Endothelial cell of umbilical vein (primary cell): ENCODE results near the gene DUS1L. TPM values are rescaled to one million over a fixed set of nuclear protein-coding genes. Genes with fewer than 3 reads are reported as not detected.

Experiments used
- BruUV-seq: library from RNA; stranded (reverse); fragments of 400-500 nt; replicated peaks from 2 replicates; lab custom pipeline; 2021; lab: Mats Ljungman, UMichigan
- CTCF ChIA-PET: fragments of 300-600, 350-600 bp; sonication (Branson Sonifier 250); formaldehyde crosslinking; loops from one replicate; lab custom pipeline; 2021; ENCODE audit warnings: antibody characterized with exemption, inconsistent platforms; lab: Charles Lee
- POLR2A ChIA-PET: fragments of 300-600, 350-600 bp; sonication (Branson Sonifier 250); formaldehyde crosslinking; loops from one replicate; lab custom pipeline; 2021; ENCODE audit warnings: antibody characterized with exemption, inconsistent platforms; lab: Charles Lee
- DNase-seq: peaks from one replicate; pipeline ENCODE4 v3.0.0-alpha.2; 2011; ENCODE audit warnings: low read depth, low spot score
- FAIRE-seq: peaks from 2 replicates; lab custom pipeline; 2011; peaks lifted over from hg19 to GRCh38; lab: Jason Lieb, UNC
- H2AFZ ChIP-seq: 2 replicates; pipeline ENCODE4 v1.6.0; 2012; ENCODE audit warnings: low read depth, low read length, control low read depth, inconsistent platforms
- H3K27ac ChIP-seq: 2 replicates; pipeline ENCODE4 v1.5.1; 2011; ENCODE audit warnings: low read depth, mild to moderate bottlenecking, control low read depth, low read length, moderate library complexity; ENCODE audit not compliant: insufficient read depth
- H3K27me3 ChIP-seq, 2 experiments: 2 replicates each; pipeline versions ENCODE4 v1.6.0 to v1.6.1; 2011; ENCODE audit warnings: low read length in 2 of 2, mixed read lengths in 1 of 2; ENCODE audit not compliant: control insufficient read depth in 2 of 2, insufficient read depth in 2 of 2
- H3K36me3 ChIP-seq, 2 experiments: 2 replicates in 1 of 2; 3 replicates in 1 of 2; pipeline ENCODE4 v1.5.1; 2011; ENCODE audit warnings: low read length in 2 of 2, mild to moderate bottlenecking in 1 of 2, moderate library complexity in 1 of 2; ENCODE audit not compliant: control insufficient read depth in 2 of 2, insufficient read depth in 2 of 2; ENCODE audit errors: extremely low read depth in 1 of 2
- H3K4me1 ChIP-seq: 3 replicates; pipeline ENCODE4 v1.5.1; 2011; ENCODE audit warnings: mild to moderate bottlenecking, low read length; ENCODE audit not compliant: control insufficient read depth, insufficient read depth; ENCODE audit errors: extremely low read depth
- H3K4me2 ChIP-seq: 2 replicates; pipeline ENCODE4 v1.6.1; 2011; ENCODE audit warnings: low read length, control low read depth, mixed read lengths; ENCODE audit not compliant: insufficient read depth
- H3K4me3 ChIP-seq, 3 experiments: fragments of 200-600 bp in 1 of 3; sonication (generic), shearing (Covaris generic) in 1 of 3; replicated peaks in 1 of 3; 2 replicates each; pipeline ENCODE4 v1.5.1; 2011 to 2016; ENCODE audit warnings: control low read depth in 3 of 3, low read length in 3 of 3, mild to moderate bottlenecking in 2 of 3, inconsistent platforms in 1 of 3, low read depth in 1 of 3, moderate library complexity in 1 of 3; ENCODE audit not compliant: insufficient read depth in 1 of 3
- H3K79me2 ChIP-seq: 2 replicates; pipeline ENCODE4 v1.6.0; 2012; ENCODE audit warnings: low read length, inconsistent platforms; ENCODE audit not compliant: control insufficient read depth, insufficient read depth
- H3K9ac ChIP-seq: replicated peaks from 2 replicates; pipeline ENCODE3; 2011; ENCODE audit warnings: low read length, control low read depth; ENCODE audit not compliant: insufficient read depth; ENCODE audit errors: extremely low read depth
- H3K9me1 ChIP-seq: replicated peaks from 3 replicates; pipeline ENCODE4 v1.6.0; 2011; ENCODE audit warnings: mild to moderate bottlenecking, low read length; ENCODE audit not compliant: control insufficient read depth, insufficient read depth; ENCODE audit errors: extremely low read depth
- H3K9me3 ChIP-seq: replicated peaks from 2 replicates; pipeline ENCODE4 v1.5.1; 2012; ENCODE audit warnings: low read length, inconsistent platforms; ENCODE audit not compliant: control insufficient read depth, insufficient read depth
- H4K20me1 ChIP-seq: replicated peaks from 2 replicates; pipeline ENCODE3; 2011; ENCODE audit warnings: mild to moderate bottlenecking, low read length; ENCODE audit not compliant: control insufficient read depth, insufficient read depth; ENCODE audit errors: extremely low read depth
- CTCF ChIP-seq, 2 donors: IDR thresholded peaks; 1 replicate in 1 of 2; 2 replicates in 1 of 2; pipeline ENCODE4 v1.5.1; 2011; ENCODE audit warnings: low read length in 2 of 2, mild to moderate bottlenecking in 2 of 2, moderate library complexity in 2 of 2, control low read depth in 1 of 2, inconsistent platforms in 1 of 2, low read depth in 1 of 2; ENCODE audit not compliant: insufficient read depth in 1 of 2; ENCODE audit errors: extremely low read depth in 1 of 2
- EZH2 ChIP-seq: IDR thresholded peaks from 2 replicates; pipeline ENCODE4 v1.6.1; 2012; ENCODE audit warnings: borderline replicate concordance, low read depth, mild to moderate bottlenecking, moderate library complexity, low read length, inconsistent platforms; ENCODE audit not compliant: severe bottlenecking
- FOS ChIP-seq: IDR thresholded peaks from 2 replicates; pipeline ENCODE4 v1.6.1; 2011; ENCODE audit warnings: mild to moderate bottlenecking, low read length, moderate library complexity, borderline replicate concordance; ENCODE audit not compliant: insufficient read depth
- GATA2 ChIP-seq: IDR thresholded peaks from 2 replicates; pipeline ENCODE4 v1.7.0; 2011; ENCODE audit warnings: low read depth, mild to moderate bottlenecking, moderate library complexity, mixed read lengths, low read length; ENCODE audit not compliant: insufficient read length, insufficient read depth
- JUN ChIP-seq: IDR thresholded peaks from 2 replicates; pipeline ENCODE4 v1.6.1; 2011; ENCODE audit warnings: borderline replicate concordance, low read depth; ENCODE audit not compliant: insufficient read length, insufficient read depth
- MAX ChIP-seq: IDR thresholded peaks from 2 replicates; pipeline ENCODE4 v1.6.1; 2011; ENCODE audit not compliant: insufficient read depth, insufficient read length
- MYC ChIP-seq: IDR thresholded peaks from one replicate; pipeline ENCODE4 v1.6.1; 2011; ENCODE audit warnings: mild to moderate bottlenecking, low read depth, low read length
- POLR2A ChIP-seq: IDR thresholded peaks from 2 replicates; pipeline ENCODE4 v1.6.1; 2012; ENCODE audit warnings: low read depth, mild to moderate bottlenecking, control low read depth, low read length
- POLR2AphosphoS5 ChIP-seq: IDR thresholded peaks from 2 replicates; pipeline ENCODE4 v1.6.1; 2012; ENCODE audit warnings: low read depth, mild to moderate bottlenecking, control low read depth, low read length, moderate library complexity; ENCODE audit not compliant: insufficient read depth
- dilution Hi-C: fragments of 300-500 bp; cut with MboI; formaldehyde crosslinking; loops from one replicate; pipeline ENCODE4 v1.15.0; 2019; ENCODE audit warnings: low sequenced_read_pairs; ENCODE audit not compliant: extremely low pct_ligation_motif_present
- intact Hi-C: fragments of 100-400 bp; cut with micrococcal nuclease; formaldehyde crosslinking; loops from one replicate; pipeline ENCODE4 v1.10.0; 2022
- polyA plus RNA-seq, 4 experiments: library from polyadenylated mRNA; depleted of rRNA in 3 of 4; stranded (reverse) in 3 of 4; unstranded in 1 of 4; fragments of >200 nt; gene quantifications; 2 replicates each; pipeline versions ENCODE4 v1.2.1 to v1.2.3, GENCODE V29; 2011 to 2012; ENCODE audit warnings: missing spikeins in 1 of 4
- total RNA-seq: library from RNA; stranded (reverse); gene quantifications from 2 replicates; pipeline ENCODE4 v1.2.3, GENCODE V29; 2021

Gene DUS1L
- total and polyA plus RNA-seq, 2 donors (not counting 3 experiments of a cell fraction or from before 2014, with no cell fraction given): 60.1 to 92.9 TPM

GRCh38 chr17:82085931-82086764 is 20.5 kb upstream of the DUS1L start:
- ChIA-PET CTCF (interaction anchor here (0.9 to 4.4 kb wide), 2 partner anchors 55 to 56 kb away, joined by 3 to 13 read pairs; partner anchors contain the start of gene RAC3), POLR2A (no interaction called here)
- Histone ChIP-seq H2AFZ (no peak overlapping the region), H3K4me1 (no peaks in the 10 kb centered on the region), H3K4me2 (no peak overlapping the region), H3K9ac (no peak overlapping the region), H3K27ac (no peak overlapping the region), H3K4me3 (no peak overlapping the region), H3K9me3 (no peaks in the 10 kb centered on the region), H3K79me2 (peaks cover 6% of the 10 kb centered on the region), H4K20me1 (no peaks in the 10 kb centered on the region), H3K36me3 (peaks cover 37 to 86% of the 10 kb centered on the region in 2 experiments), H3K9me1 (no peaks in the 10 kb centered on the region), H3K27me3 (no peaks in the 10 kb centered on the region)
- no peak for TF ChIP-seq POLR2A
- TF ChIP-seq FOS: no peak
- TF ChIP-seq EZH2: no peak
- no peak for TF ChIP-seq JUN
- no peak for TF ChIP-seq POLR2AphosphoS5
- no peak for TF ChIP-seq MYC
- TF ChIP-seq CTCF (IDR thresholded peaks at IDR 0.05; ENCODE audit: extremely low read depth in 1 of 2, insufficient read depth in 1 of 2, low read depth in 1 of 2, low read length in 2 of 2): no peak
- no peak for TF ChIP-seq MAX
- no peak for TF ChIP-seq GATA2
- intact Hi-C loops (no loop called here), dilution Hi-C loops (no loop called here)
- FAIRE-seq (no peak), DNase-seq (no peak)
- no TSS peak for BruUV-seq
